Panc1 (cell line): Measurements from ENCODE around the gene MIPEP. TPM values are rescaled to one million over a fixed set of nuclear protein-coding genes. Genes with fewer than 3 reads are reported as not detected.

Experiments
- ATAC-seq: fragments of 200-7000 bp; cut with Tn5 transposase; 2 replicates; pipeline ENCODE4 v1.9.1; 2020; ENCODE audit warnings: mild to moderate bottlenecking, moderate library complexity
- BruUV-seq: library from RNA; stranded (reverse); fragments of 400-500 nt; replicated peaks from 2 replicates; lab custom pipeline; 2021; lab: Mats Ljungman, UMichigan
- CTCF ChIA-PET: fragments of 300-600 bp; sonication (Branson Sonifier 250); formaldehyde crosslinking; loops from one replicate; lab custom pipeline; 2022; ENCODE audit warnings: antibody characterized with exemption; lab: Charles Lee
- POLR2A ChIA-PET: fragments of 300-600 bp; sonication (Branson Sonifier 250); formaldehyde crosslinking; loops from one replicate; lab custom pipeline; 2022; ENCODE audit warnings: antibody characterized with exemption; lab: Charles Lee
- DNase-seq: peaks from one replicate; pipeline ENCODE4 v3.0.0-alpha.2; 2010; ENCODE audit warnings: low read depth, low spot score
- H3K27ac ChIP-seq: 2 replicates; pipeline ENCODE4 v1.5.1; 2011; ENCODE audit warnings: mild to moderate bottlenecking, low read length, inconsistent platforms
- H3K27me3 ChIP-seq: fragments of 200-500 bp; sonication (Bioruptor generic); 2 replicates; pipeline ENCODE4 v1.6.0; 2014; ENCODE audit warnings: low read length, inconsistent platforms; ENCODE audit not compliant: control insufficient read depth, insufficient read depth
- H3K36me3 ChIP-seq: fragments of 200-500 bp; sonication (Bioruptor generic); 2 replicates; pipeline ENCODE4 v1.5.1; 2014; ENCODE audit warnings: inconsistent platforms, mild to moderate bottlenecking, low read length, moderate library complexity; ENCODE audit not compliant: control insufficient read depth, insufficient read depth
- H3K4me1 ChIP-seq: 2 replicates; pipeline ENCODE4 v1.5.1; 2011; ENCODE audit warnings: inconsistent platforms, mild to moderate bottlenecking, low read length, moderate library complexity; ENCODE audit not compliant: control insufficient read depth, insufficient read depth
- H3K4me3 ChIP-seq, 2 experiments: 2 replicates each; pipeline ENCODE4 v1.5.1; 2011 to 2012; ENCODE audit warnings: low read depth in 2 of 2, low read length in 2 of 2, mild to moderate bottlenecking in 2 of 2, inconsistent platforms in 1 of 2, moderate library complexity in 1 of 2
- H3K9me3 ChIP-seq: fragments of 200-500 bp; sonication (Bioruptor generic); 2 replicates; pipeline ENCODE4 v1.5.1; 2014; ENCODE audit warnings: low read depth, mild to moderate bottlenecking, inconsistent platforms, low read length, moderate library complexity; ENCODE audit not compliant: control insufficient read depth, insufficient read depth
- POLR2AphosphoS5 ChIP-seq: IDR thresholded peaks from 2 replicates; pipeline ENCODE4 v1.6.1; 2012; ENCODE audit warnings: mild to moderate bottlenecking, low read depth, low read length, moderate library complexity
- SIN3A ChIP-seq: IDR thresholded peaks from 2 replicates; pipeline ENCODE4 v1.6.1; 2012; ENCODE audit warnings: low read depth, mild to moderate bottlenecking, low read length, moderate library complexity, borderline replicate concordance; ENCODE audit not compliant: insufficient read depth
- TCF7L2 ChIP-seq: IDR thresholded peaks from 2 replicates; pipeline ENCODE4 v1.6.1; 2011; ENCODE audit warnings: mild to moderate bottlenecking, low read depth, low read length, inconsistent platforms
- in situ Hi-C: cut with HindIII; loops from 2 replicates; pipeline ENCODE4 v1.10.0; 2016; ENCODE audit warnings: low sequenced_read_pairs, low pct_unique_long_range_greater_than_20kb
- intact Hi-C: fragments of 100-400 bp; cut with micrococcal nuclease; formaldehyde crosslinking; loops from one replicate; pipeline ENCODE4 v1.10.0; 2022; ENCODE audit not compliant: unreplicated experiment
- total RNA-seq: library from RNA; stranded (reverse); gene quantifications from one replicate; pipeline ENCODE4 v1.2.1, GENCODE V29; 2021; ENCODE audit not compliant: unreplicated experiment
- TF ChIP-seq, protein P1 (sequence below), 2 experiments: IDR thresholded peaks; 2 replicates each; pipeline ENCODE4 v1.6.1; 2011 to 2012; ENCODE audit warnings: low read depth in 2 of 2, control low read depth in 1 of 2, low read length in 1 of 2, mild to moderate bottlenecking in 1 of 2, moderate library complexity in 1 of 2; ENCODE audit not compliant: insufficient read depth in 1 of 2
- TF ChIP-seq, protein P2 (sequence below): fragments of 450-650 bp; IDR thresholded peaks from 2 replicates; pipeline ENCODE4 v1.5.1; 2017; ENCODE audit warnings: mild to moderate bottlenecking

MIPEP gene
- total RNA-seq, 1 experiment from 2014 or later: 13.8 TPM

GRCh38 chr13:23710366-23710765 lies 178.8 kb downstream of the MIPEP start:
- no peak for ATAC-seq
- in situ Hi-C loops (no loop called here), intact Hi-C loops (no loop called here)
- no peaks in the 10 kb centered on the region for H3K4me1 ChIP-seq
- no TSS peak for BruUV-seq
- H3K27ac ChIP-seq: no peak overlapping the region
- H3K9me3 ChIP-seq: no peaks in the 10 kb centered on the region
- ChIA-PET CTCF (no interaction called here), POLR2A (no interaction called here)
- H3K36me3 ChIP-seq: no peaks in the 10 kb centered on the region
- no peaks in the 10 kb centered on the region for H3K27me3 ChIP-seq
- H3K4me3 ChIP-seq: no peak overlapping the region
- no peak for TF ChIP-seq SIN3A
- TF ChIP-seq, protein P1, sequence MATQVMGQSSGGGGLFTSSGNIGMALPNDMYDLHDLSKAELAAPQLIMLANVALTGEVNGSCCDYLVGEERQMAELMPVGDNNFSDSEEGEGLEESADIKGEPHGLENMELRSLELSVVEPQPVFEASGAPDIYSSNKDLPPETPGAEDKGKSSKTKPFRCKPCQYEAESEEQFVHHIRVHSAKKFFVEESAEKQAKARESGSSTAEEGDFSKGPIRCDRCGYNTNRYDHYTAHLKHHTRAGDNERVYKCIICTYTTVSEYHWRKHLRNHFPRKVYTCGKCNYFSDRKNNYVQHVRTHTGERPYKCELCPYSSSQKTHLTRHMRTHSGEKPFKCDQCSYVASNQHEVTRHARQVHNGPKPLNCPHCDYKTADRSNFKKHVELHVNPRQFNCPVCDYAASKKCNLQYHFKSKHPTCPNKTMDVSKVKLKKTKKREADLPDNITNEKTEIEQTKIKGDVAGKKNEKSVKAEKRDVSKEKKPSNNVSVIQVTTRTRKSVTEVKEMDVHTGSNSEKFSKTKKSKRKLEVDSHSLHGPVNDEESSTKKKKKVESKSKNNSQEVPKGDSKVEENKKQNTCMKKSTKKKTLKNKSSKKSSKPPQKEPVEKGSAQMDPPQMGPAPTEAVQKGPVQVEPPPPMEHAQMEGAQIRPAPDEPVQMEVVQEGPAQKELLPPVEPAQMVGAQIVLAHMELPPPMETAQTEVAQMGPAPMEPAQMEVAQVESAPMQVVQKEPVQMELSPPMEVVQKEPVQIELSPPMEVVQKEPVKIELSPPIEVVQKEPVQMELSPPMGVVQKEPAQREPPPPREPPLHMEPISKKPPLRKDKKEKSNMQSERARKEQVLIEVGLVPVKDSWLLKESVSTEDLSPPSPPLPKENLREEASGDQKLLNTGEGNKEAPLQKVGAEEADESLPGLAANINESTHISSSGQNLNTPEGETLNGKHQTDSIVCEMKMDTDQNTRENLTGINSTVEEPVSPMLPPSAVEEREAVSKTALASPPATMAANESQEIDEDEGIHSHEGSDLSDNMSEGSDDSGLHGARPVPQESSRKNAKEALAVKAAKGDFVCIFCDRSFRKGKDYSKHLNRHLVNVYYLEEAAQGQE (IDR thresholded peaks at IDR 0.05; ENCODE audit: insufficient read depth in 1 of 2, low read depth in 2 of 2, low read length in 1 of 2): no peak
- TF ChIP-seq, protein P2, sequence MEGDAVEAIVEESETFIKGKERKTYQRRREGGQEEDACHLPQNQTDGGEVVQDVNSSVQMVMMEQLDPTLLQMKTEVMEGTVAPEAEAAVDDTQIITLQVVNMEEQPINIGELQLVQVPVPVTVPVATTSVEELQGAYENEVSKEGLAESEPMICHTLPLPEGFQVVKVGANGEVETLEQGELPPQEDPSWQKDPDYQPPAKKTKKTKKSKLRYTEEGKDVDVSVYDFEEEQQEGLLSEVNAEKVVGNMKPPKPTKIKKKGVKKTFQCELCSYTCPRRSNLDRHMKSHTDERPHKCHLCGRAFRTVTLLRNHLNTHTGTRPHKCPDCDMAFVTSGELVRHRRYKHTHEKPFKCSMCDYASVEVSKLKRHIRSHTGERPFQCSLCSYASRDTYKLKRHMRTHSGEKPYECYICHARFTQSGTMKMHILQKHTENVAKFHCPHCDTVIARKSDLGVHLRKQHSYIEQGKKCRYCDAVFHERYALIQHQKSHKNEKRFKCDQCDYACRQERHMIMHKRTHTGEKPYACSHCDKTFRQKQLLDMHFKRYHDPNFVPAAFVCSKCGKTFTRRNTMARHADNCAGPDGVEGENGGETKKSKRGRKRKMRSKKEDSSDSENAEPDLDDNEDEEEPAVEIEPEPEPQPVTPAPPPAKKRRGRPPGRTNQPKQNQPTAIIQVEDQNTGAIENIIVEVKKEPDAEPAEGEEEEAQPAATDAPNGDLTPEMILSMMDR: no peak
- no peak for TF ChIP-seq TCF7L2
- TF ChIP-seq POLR2AphosphoS5: no peak
- DNase-seq: no peak

- ATAC-seq (no peak), DNase-seq (no peak)
- ChIA-PET CTCF (no interaction called here), POLR2A (no interaction called here)
- Histone ChIP-seq H3K4me1 (no peaks in the 10 kb centered on the region), H3K27ac (no peak overlapping the region), H3K4me3 (no peak overlapping the region), H3K36me3 (no peaks in the 10 kb centered on the region), H3K27me3 (no peaks in the 10 kb centered on the region), H3K9me3 (no peaks in the 10 kb centered on the region)
- TF ChIP-seq TCF7L2: no peak
- TF ChIP-seq, protein P1 (IDR thresholded peaks at IDR 0.05; ENCODE audit: insufficient read depth in 1 of 2, low read depth in 2 of 2, low read length in 1 of 2): no peak
- TF ChIP-seq POLR2AphosphoS5: no peak
- TF ChIP-seq SIN3A: no peak
- TF ChIP-seq, protein P2: no peak
- in situ Hi-C loops (no loop called here), intact Hi-C loops (no loop called here)
- BruUV-seq: no TSS peak
Measured at GRCh38 chr13:23709536-23709935, 179.7 kb downstream of the MIPEP start.
